ENCODE results near the gene PLPPR1. TPM values are rescaled to one million over a fixed set of nuclear protein-coding genes. Genes with fewer than 3 reads are reported as not detected.
"Not testable (repeated sequence)": the region's sequence is repeated elsewhere in the genome, so short reads cannot be mapped to it uniquely, and the experiment has no call there.

Gene PLPPR1
- total RNA-seq, 1 experiment from 2014 or later: not detected

- in situ Hi-C loops (cut with HindIII; ENCODE audit: low pct_unique_long_range_greater_than_20kb, low sequenced_read_pairs): no loop called here
- no peak for DNase-seq (ENCODE audit: low read depth, low spot score)
Measured at GRCh38 chr9:101094686-101095085, 66.2 kb downstream of the PLPPR1 start.

DNA sequence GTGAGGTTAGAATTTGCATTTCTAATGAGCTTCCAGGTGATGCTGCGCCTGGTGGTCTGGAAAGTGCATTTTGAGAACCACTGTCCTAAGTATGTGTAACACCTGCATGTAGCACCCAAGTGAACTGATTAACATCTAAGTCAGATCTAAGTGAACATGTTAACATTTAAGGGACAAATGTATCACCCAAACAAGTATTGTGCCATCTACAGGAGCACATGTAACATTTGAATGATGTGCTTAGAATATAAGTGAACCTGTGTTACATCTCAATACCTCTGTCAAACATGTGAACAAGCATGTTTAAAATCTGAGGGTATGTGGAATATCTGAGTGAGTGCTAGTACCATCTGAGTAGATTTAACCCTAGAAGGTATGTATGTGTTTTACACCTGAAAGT, 68.7 kb downstream of the PLPPR1 start:
- no peak for DNase-seq (ENCODE audit: low read depth, low spot score)
- in situ Hi-C loops (cut with HindIII; ENCODE audit: low pct_unique_long_range_greater_than_20kb, low sequenced_read_pairs): no loop called here

- no peak for DNase-seq (ENCODE audit: low read depth, low spot score)
- in situ Hi-C loops (cut with HindIII; ENCODE audit: low pct_unique_long_range_greater_than_20kb, low sequenced_read_pairs): no loop called here
Measured at GRCh38 chr9:101098392-101098791, 69.9 kb downstream of the PLPPR1 start.

- DNase-seq (ENCODE audit: low read depth, low spot score): no peak
- in situ Hi-C loops (cut with HindIII; ENCODE audit: low pct_unique_long_range_greater_than_20kb, low sequenced_read_pairs): no loop called here
Measured at GRCh38 chr9:101114317-101114716, 85.8 kb downstream of the PLPPR1 start.

DNA sequence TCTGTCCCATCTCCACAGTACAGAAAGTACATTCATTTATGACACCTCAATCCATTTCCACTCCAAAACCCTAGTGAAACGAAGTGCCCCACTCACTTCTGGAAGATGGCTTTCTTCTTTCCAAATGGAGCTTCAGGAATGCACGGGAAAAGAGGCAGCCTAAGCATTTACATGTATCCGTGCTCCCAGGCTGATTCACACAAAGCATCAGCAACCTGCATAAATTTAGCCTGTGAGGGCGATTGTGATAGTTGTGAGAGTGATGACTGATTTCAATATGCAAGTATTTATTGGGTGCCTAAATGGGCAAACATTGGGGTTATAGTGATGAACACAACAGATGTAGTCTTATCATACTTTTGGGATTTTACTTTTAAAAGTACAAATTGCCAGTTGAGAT, 86.6 kb downstream of the PLPPR1 start:
- DNase-seq (ENCODE audit: low read depth, low spot score): no peak
- in situ Hi-C loops (cut with HindIII; ENCODE audit: low pct_unique_long_range_greater_than_20kb, low sequenced_read_pairs): no loop called here

GRCh38 chr9:101117161-101117560, 88.6 kb downstream of the PLPPR1 start:
- no peak for DNase-seq (ENCODE audit: low read depth, low spot score)
- in situ Hi-C loops (cut with HindIII; ENCODE audit: low pct_unique_long_range_greater_than_20kb, low sequenced_read_pairs): no loop called here

- peak; percentile 68 for DNase-seq (ENCODE audit: low read depth, low spot score)
- in situ Hi-C loops (cut with HindIII; ENCODE audit: low pct_unique_long_range_greater_than_20kb, low sequenced_read_pairs): no loop called here
Measured at GRCh38 chr9:101119206-101119819, 90.8 kb downstream of the PLPPR1 start.

GRCh38 chr9:101121836-101122399, 93.4 kb downstream of the PLPPR1 start:
- no peak for DNase-seq (ENCODE audit: low read depth, low spot score)
- in situ Hi-C loops (cut with HindIII; ENCODE audit: low pct_unique_long_range_greater_than_20kb, low sequenced_read_pairs): no loop called here

- DNase-seq (ENCODE audit: low read depth, low spot score): no peak
- in situ Hi-C loops (cut with HindIII; ENCODE audit: low pct_unique_long_range_greater_than_20kb, low sequenced_read_pairs): no loop called here
Measured at GRCh38 chr9:101126556-101126955, 98.0 kb downstream of the PLPPR1 start.

DNA sequence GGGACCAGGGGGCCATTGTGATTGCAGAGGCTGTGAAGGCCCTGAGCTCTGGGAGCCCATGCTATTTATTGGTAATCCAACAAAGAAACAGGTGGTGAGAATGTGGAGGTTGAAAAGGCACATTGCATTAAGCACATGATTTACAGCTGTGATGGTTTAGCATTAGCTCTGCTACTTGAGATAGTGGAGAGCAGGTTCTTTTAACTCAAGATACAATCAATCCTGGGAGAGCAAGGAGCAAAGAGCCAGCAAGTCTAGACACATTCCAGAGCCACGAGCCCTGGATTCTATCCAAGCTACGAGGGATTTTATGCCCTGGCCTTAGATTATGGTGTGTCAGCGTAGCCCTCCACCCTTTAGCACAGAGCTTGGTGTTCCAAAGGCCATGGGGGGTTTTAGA, 98.8 kb downstream of the PLPPR1 start:
- in situ Hi-C loops (cut with HindIII; ENCODE audit: low pct_unique_long_range_greater_than_20kb, low sequenced_read_pairs); DNase-seq (ENCODE audit: low read depth, low spot score): not testable (repeated sequence)

DNA sequence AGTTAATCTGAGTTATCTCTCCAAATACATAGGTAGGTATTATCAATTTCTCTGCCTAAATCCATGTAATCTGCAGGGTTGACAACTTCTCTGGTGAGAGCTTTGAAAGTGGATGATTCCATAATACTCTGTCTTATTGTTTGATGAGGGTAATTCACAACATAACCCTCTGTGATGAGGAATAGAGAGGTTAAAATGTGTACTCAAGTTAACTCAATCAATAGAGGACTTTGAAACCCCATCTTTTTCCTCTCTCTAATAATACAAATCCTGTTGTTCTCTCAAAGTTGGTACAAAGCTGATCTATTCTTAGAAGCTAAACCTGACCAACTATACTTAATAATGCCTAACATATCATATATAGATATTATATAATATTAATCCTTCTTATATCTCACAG, 100.1 kb downstream of the PLPPR1 start:
- in situ Hi-C loops (cut with HindIII; ENCODE audit: low pct_unique_long_range_greater_than_20kb, low sequenced_read_pairs): no loop called here
- no peak for DNase-seq (ENCODE audit: low read depth, low spot score)

DNA sequence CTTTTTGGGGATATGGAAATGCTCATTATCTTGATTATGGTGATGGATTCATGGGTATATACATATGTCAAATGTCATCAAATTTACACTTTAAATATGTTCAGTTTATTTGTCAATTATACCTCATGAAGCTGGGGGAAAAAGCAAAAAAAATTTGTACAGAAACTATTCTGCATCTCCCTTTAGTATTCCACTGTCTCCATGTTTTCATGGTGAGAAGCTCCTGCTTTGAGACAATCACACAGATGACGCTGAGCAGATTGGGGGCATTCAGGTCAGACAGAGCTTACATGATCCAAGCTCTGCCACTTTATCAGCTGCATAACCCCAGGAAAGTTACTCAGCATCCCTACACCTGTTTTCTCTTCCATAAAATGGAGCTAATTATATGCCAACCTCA, 101.5 kb downstream of the PLPPR1 start:
- in situ Hi-C loops (cut with HindIII; ENCODE audit: low pct_unique_long_range_greater_than_20kb, low sequenced_read_pairs): no loop called here
- DNase-seq (ENCODE audit: low read depth, low spot score): no peak

- DNase-seq (ENCODE audit: low read depth, low spot score): no peak
- in situ Hi-C loops (cut with HindIII; ENCODE audit: low pct_unique_long_range_greater_than_20kb, low sequenced_read_pairs): no loop called here
Measured at GRCh38 chr9:101131326-101131725, 102.8 kb downstream of the PLPPR1 start.

DNA sequence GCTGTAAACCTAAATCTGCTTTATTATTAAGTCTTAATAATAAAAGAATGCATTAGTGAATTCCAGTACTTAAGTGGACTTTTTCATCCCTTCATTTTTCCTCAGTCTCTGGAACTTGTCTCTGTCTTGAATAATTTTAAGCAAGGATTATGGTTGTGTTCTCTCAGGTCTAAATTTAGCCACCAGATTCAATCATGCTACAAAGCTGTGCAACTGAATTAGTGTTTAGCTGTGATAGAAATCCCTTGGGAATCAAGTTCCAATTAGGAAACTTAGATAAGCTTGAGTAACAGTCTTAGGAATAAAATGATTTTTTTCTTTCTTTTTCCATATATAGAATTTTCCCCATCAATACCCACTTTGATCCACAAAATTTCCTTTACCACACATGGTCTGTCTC, 104.3 kb downstream of the PLPPR1 start:
- in situ Hi-C loops (cut with HindIII; ENCODE audit: low pct_unique_long_range_greater_than_20kb, low sequenced_read_pairs): no loop called here
- no peak for DNase-seq (ENCODE audit: low read depth, low spot score)

DNA sequence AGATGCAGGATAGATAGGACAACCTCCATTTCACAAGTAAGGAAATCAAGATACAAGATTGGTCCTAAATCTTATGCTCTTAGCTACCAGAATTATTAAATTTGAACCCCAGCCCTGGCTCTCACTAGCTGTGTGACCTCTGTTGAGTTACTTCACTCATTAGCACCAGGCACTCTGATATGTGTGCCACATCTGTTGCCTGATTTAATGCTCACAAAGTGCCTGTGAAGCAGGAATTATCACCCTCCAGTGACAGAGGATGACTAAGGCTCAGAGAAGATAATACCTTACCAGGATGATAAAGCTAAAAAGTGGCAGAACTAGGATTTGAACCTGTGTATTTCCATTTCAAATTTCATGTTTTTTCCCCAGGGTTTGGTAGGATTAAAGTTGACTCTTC, 110.0 kb downstream of the PLPPR1 start:
- no peak for DNase-seq (ENCODE audit: low read depth, low spot score)
- in situ Hi-C loops (cut with HindIII; ENCODE audit: low pct_unique_long_range_greater_than_20kb, low sequenced_read_pairs): no loop called here

GRCh38 chr9:101139082-101139481, 110.6 kb downstream of the PLPPR1 start:
- no peak for DNase-seq (ENCODE audit: low read depth, low spot score)
- in situ Hi-C loops (cut with HindIII; ENCODE audit: low pct_unique_long_range_greater_than_20kb, low sequenced_read_pairs): no loop called here

- DNase-seq (ENCODE audit: low read depth, low spot score): no peak
- in situ Hi-C loops (cut with HindIII; ENCODE audit: low pct_unique_long_range_greater_than_20kb, low sequenced_read_pairs): no loop called here
Measured at GRCh38 chr9:101140764-101141163, 112.2 kb downstream of the PLPPR1 start.

DNA sequence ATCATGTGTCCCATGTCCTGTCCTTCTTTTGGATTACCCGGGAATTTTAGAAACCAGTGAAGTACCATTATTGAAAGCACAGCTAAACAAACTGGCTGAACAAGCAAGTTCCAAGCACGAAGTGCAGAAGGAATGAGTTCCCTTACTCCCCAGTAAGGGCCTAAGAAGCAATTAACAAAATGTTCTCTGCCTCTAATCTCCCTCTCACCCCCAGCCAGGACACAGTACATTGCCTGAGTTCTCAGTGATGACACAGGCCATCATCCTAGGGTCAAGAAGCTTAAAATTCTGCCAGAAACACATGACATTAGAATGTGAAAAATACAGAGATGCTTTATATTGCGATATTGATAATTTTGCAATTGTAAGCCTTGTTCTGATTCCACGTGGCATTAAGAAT, 118.0 kb downstream of the PLPPR1 start:
- DNase-seq (ENCODE audit: low read depth, low spot score): no peak
- in situ Hi-C loops (cut with HindIII; ENCODE audit: low pct_unique_long_range_greater_than_20kb, low sequenced_read_pairs): no loop called here

- in situ Hi-C loops (cut with HindIII; ENCODE audit: low pct_unique_long_range_greater_than_20kb, low sequenced_read_pairs): no loop called here
- no peak for DNase-seq (ENCODE audit: low read depth, low spot score)
Measured at GRCh38 chr9:101148344-101148743, 119.8 kb downstream of the PLPPR1 start.

DNA sequence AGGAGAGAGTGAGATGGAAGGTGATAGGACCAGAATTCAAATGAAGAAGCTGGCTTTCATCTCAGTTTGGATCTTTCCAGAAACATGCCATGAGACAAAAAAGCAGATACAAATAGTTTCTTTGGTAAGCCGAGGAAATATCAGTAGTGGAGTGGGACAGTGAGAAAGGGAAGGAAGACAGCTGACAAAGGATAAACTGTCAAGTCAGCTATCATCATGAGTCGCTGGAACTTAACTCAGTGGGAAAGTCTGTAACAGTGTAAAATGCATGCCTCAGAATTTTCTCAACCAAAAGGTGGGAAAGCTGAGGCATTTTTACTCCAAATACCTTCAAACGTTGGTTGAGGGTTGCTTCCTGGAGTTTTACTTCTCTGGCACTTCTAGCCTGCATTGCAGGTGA, 129.8 kb downstream of the PLPPR1 start:
- in situ Hi-C loops (cut with HindIII; ENCODE audit: low pct_unique_long_range_greater_than_20kb, low sequenced_read_pairs): no loop called here

More for the DNA sequence above, 129.8 kb downstream of the PLPPR1 start:
- no peak for DNase-seq (ENCODE audit: low read depth, low spot score)

Data from SK-MEL-5 (cell line).